Left ventricle myocardium inferior (tissue), 1 donor: ENCODE measurements around the gene TMEM205. TPM values are rescaled to one million over a fixed set of nuclear protein-coding genes. Genes with fewer than 3 reads are reported as not detected.
A peak's percentile ranks its signal among the peaks of the same experiment; 100 is the strongest.

Experiments used
- DNase-seq: peaks from one replicate; pipeline ENCODE4 v3.0.0-alpha.2; 2020
- H3K27ac ChIP-seq: fragments of 200-600 bp; replicated peaks from 2 replicates; pipeline ENCODE4 v1.8.0; 2021
- H3K27me3 ChIP-seq: fragments of 200-600 bp; 2 replicates; pipeline ENCODE4 v1.8.0; 2021; ENCODE audit warnings: low read depth
- H3K36me3 ChIP-seq: fragments of 200-600 bp; 2 replicates; pipeline ENCODE4 v1.8.0; 2021
- H3K4me1 ChIP-seq: fragments of 200-600 bp; 2 replicates; pipeline ENCODE4 v1.8.0; 2021
- H3K4me3 ChIP-seq: fragments of 200-600 bp; 2 replicates; pipeline ENCODE4 v1.8.0; 2021; ENCODE audit warnings: mild to moderate bottlenecking, moderate library complexity
- H3K9me3 ChIP-seq: fragments of 200-600 bp; replicated peaks from 2 replicates; pipeline ENCODE4 v1.8.0; 2021
- CTCF ChIP-seq: fragments of 200-600 bp; IDR thresholded peaks from 2 replicates; pipeline ENCODE4 v1.8.0; 2021; ENCODE audit warnings: antibody characterized with exemption, mild to moderate bottlenecking, borderline replicate concordance
- intact Hi-C: fragments of 100-400 bp; cut with micrococcal nuclease; formaldehyde crosslinking; loops from one replicate; pipeline ENCODE4 v1.11.0; 2022
- total RNA-seq: library from RNA; stranded (reverse); fragmentation: NEBNext Ultra II Directional; extraction: Animal tissue kit (Norgen Biotek cat#: 25700); gene quantifications from one replicate; pipeline ENCODE4 v1.2.1, GENCODE V29; 2021
- donor health status: DM: no; HTN: yes; CAD: no; lungs with severe emphysema.

The TMEM205 gene
- total RNA-seq, 1 donor from 2014 or later, result 77.8 TPM

- peak overlapping the region; percentile 72 for H3K4me3 ChIP-seq
- intact Hi-C loops, result no loop called here
- no peak for DNase-seq
- H3K27ac ChIP-seq, result peak overlapping the region; percentile 97
- no peaks in the 10 kb centered on the region for H3K27me3 ChIP-seq
- no peaks in the 10 kb centered on the region for H3K9me3 ChIP-seq
- no peaks in the 10 kb centered on the region for H3K36me3 ChIP-seq
- TF ChIP-seq CTCF, result no peak
- H3K4me1 ChIP-seq, result peaks cover 45% of the 10 kb centered on the region
These were observed 27.9 kb upstream of the TMEM205 start for GRCh38 chr19:11373885-11374432.

- Histone ChIP-seq H3K27me3 (no peaks in the 10 kb centered on the region), H3K4me3 (no peak overlapping the region), H3K36me3 (no peaks in the 10 kb centered on the region), H3K4me1 (peaks cover 41% of the 10 kb centered on the region), H3K27ac (no peak overlapping the region), H3K9me3 (no peaks in the 10 kb centered on the region)
- DNase-seq, result no peak
- TF ChIP-seq CTCF, result no peak
- intact Hi-C loops, result no loop called here
These were observed 27.3 kb upstream of the TMEM205 start for GRCh38 chr19:11373166-11373884.

GRCh38 chr19:11370744-11371143 lies 24.7 kb upstream of the TMEM205 start:
- no peak overlapping the region for H3K27ac ChIP-seq
- no peak for TF ChIP-seq CTCF
- H3K36me3 ChIP-seq, result no peaks in the 10 kb centered on the region
- peaks cover 15% of the 10 kb centered on the region for H3K4me1 ChIP-seq
- DNase-seq, result no peak
- H3K4me3 ChIP-seq, result no peak overlapping the region
- no peaks in the 10 kb centered on the region for H3K27me3 ChIP-seq
- intact Hi-C loops, result no loop called here
- H3K9me3 ChIP-seq, result no peaks in the 10 kb centered on the region

GRCh38 chr19:11367528-11367927 lies 21.5 kb upstream of the TMEM205 start:
- Histone ChIP-seq H3K9me3 (no peaks in the 10 kb centered on the region), H3K27me3 (no peaks in the 10 kb centered on the region), H3K27ac (no peak overlapping the region), H3K4me1 (no peaks in the 10 kb centered on the region), H3K36me3 (peaks cover 17% of the 10 kb centered on the region), H3K4me3 (no peak overlapping the region)
- TF ChIP-seq CTCF, result no peak
- intact Hi-C loops, result no loop called here
- DNase-seq, result no peak

- no peak overlapping the region for H3K4me3 ChIP-seq
- H3K27me3 ChIP-seq, result no peaks in the 10 kb centered on the region
- TF ChIP-seq CTCF, result no peak
- intact Hi-C loops, result no loop called here
- no peak overlapping the region for H3K27ac ChIP-seq
- DNase-seq, result no peak
- peaks cover 29% of the 10 kb centered on the region for H3K36me3 ChIP-seq
- peaks cover 8% of the 10 kb centered on the region for H3K4me1 ChIP-seq
- no peaks in the 10 kb centered on the region for H3K9me3 ChIP-seq
These were observed 19.6 kb upstream of the TMEM205 start for GRCh38 chr19:11365557-11366117.
